SK-N-SH treated with all-trans-retinoic acid at 6 μM for 48 hours (cell line): ENCODE data around the gene HLTF.

ENCODE experiments used
- PATZ1 ChIP-seq: fragments of 250-450 bp; sonication (Bioruptor Pico); IDR thresholded peaks from 2 replicates; pipeline ENCODE4 v1.8.0; 2020; ENCODE audit warnings: mild to moderate bottlenecking, moderate library complexity, borderline replicate concordance
- SNAI2 ChIP-seq: fragments of 250-450 bp; sonication (Bioruptor Pico); IDR thresholded peaks from 2 replicates; pipeline ENCODE4 v1.5.0; 2020; ENCODE audit warnings: mild to moderate bottlenecking, moderate library complexity
- ZFP30 ChIP-seq: fragments of 450-650 bp; formaldehyde crosslinking; IDR thresholded peaks from 2 replicates; pipeline ENCODE4 v1.5.0; 2022; ENCODE audit warnings: mild to moderate bottlenecking, moderate library complexity

DNA sequence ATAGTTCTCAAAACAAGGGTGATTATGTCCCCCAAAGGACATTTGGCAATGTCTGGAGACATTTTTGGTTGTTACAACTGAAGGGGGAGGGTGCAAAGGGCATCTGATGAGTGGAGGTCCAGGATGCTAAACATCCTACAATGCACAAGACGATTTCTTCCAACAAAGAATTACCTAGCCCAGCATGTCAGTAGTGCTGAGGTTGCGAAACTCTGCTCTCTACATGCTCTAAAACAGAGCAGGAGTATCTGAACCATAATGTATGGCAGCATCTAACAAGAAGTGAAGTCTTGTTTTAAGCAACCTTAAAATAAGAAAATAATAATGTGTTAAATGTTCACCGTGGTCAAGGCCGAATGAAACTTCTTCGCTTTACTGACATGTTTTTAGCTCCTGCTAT lies 88.0 kb downstream of the HLTF start:
- TF ChIP-seq SNAI2 (CRISPR knock-in tag) (no peak), PATZ1 (CRISPR knock-in tag) (no peak), ZFP30 (CRISPR knock-in tag) (no peak)
